ENCODE data around the gene TPRG1L. TPM values are rescaled to one million over a fixed set of nuclear protein-coding genes. Genes with fewer than 3 reads are reported as not detected.

The TPRG1L gene
- total RNA-seq, 1 experiment from 2014 or later = 21.9 TPM

- POLR2A ChIA-PET = no interaction called here
- intact Hi-C loops (cut with micrococcal nuclease) = no loop called here
- no TSS peak for BruUV-seq (replicated peaks)
- no peak for DNase-seq (ENCODE audit: unreplicated experiment)
- no peak overlapping the region for H3K27ac Mint-ChIP-seq (ENCODE audit: low read depth, unreplicated experiment)
- no peaks in the 10 kb centered on the region for H3K9me3 Mint-ChIP-seq (ENCODE audit: unreplicated experiment)
- H3K4me1 Mint-ChIP-seq (ENCODE audit: insufficient read depth, unreplicated experiment) = no peaks in the 10 kb centered on the region
- H3K4me3 Mint-ChIP-seq (ENCODE audit: unreplicated experiment) = no peak overlapping the region
- no peaks in the 10 kb centered on the region for H3K36me3 Mint-ChIP-seq (ENCODE audit: insufficient read depth, unreplicated experiment)
- CTCF ChIA-PET = no interaction called here
- TF ChIP-seq CTCF (IDR thresholded peaks at IDR 0.05; ENCODE audit: unreplicated experiment) = no peak
- H3K27me3 Mint-ChIP-seq (ENCODE audit: insufficient read depth, unreplicated experiment) = no peaks in the 10 kb centered on the region
Measured at GRCh38 chr1:3606779-3607702, 17.8 kb upstream of the TPRG1L start.

- no TSS peak for BruUV-seq (replicated peaks)
- Mint-ChIP-seq H3K36me3 (ENCODE audit: insufficient read depth, unreplicated experiment) (no peaks in the 10 kb centered on the region), H3K27me3 (ENCODE audit: insufficient read depth, unreplicated experiment) (no peaks in the 10 kb centered on the region), H3K4me1 (ENCODE audit: insufficient read depth, unreplicated experiment) (no peaks in the 10 kb centered on the region), H3K27ac (ENCODE audit: low read depth, unreplicated experiment) (no peak overlapping the region), H3K9me3 (ENCODE audit: unreplicated experiment) (no peaks in the 10 kb centered on the region), H3K4me3 (ENCODE audit: unreplicated experiment) (no peak overlapping the region)
- intact Hi-C loops (cut with micrococcal nuclease) = no loop called here
- POLR2A ChIA-PET = interaction anchor here (0.9 kb wide), 1 partner anchor 44 kb away, joined by 3 read pairs; no protein-coding TSS in a partner anchor
- no peak for TF ChIP-seq CTCF (IDR thresholded peaks at IDR 0.05; ENCODE audit: unreplicated experiment)
- CTCF ChIA-PET = interaction anchor here (1.5 kb wide), 1 partner anchor 11 kb away, joined by 8 read pairs; no protein-coding TSS in a partner anchor
- DNase-seq (ENCODE audit: unreplicated experiment) = no peak
Measured at GRCh38 chr1:3607703-3608065, 17.1 kb upstream of the TPRG1L start.

GRCh38 chr1:3608154-3608553 is 16.7 kb upstream of the TPRG1L start:
- POLR2A ChIA-PET = interaction anchor here (0.9 kb wide), 1 partner anchor 44 kb away, joined by 3 read pairs; no protein-coding TSS in a partner anchor
- no peak for DNase-seq (ENCODE audit: unreplicated experiment)
- no peak overlapping the region for H3K4me3 Mint-ChIP-seq (ENCODE audit: unreplicated experiment)
- TF ChIP-seq CTCF (IDR thresholded peaks at IDR 0.05; ENCODE audit: unreplicated experiment) = no peak
- H3K4me1 Mint-ChIP-seq (ENCODE audit: insufficient read depth, unreplicated experiment) = peaks cover 2% of the 10 kb centered on the region
- no peaks in the 10 kb centered on the region for H3K27me3 Mint-ChIP-seq (ENCODE audit: insufficient read depth, unreplicated experiment)
- H3K36me3 Mint-ChIP-seq (ENCODE audit: insufficient read depth, unreplicated experiment) = no peaks in the 10 kb centered on the region
- CTCF ChIA-PET = interaction anchor here (0.8 to 1.5 kb wide), 2 partner anchors 11 to 43 kb away, joined by 5 to 8 read pairs; no protein-coding TSS in a partner anchor
- H3K9me3 Mint-ChIP-seq (ENCODE audit: unreplicated experiment) = no peaks in the 10 kb centered on the region
- no TSS peak for BruUV-seq (replicated peaks)
- no peak overlapping the region for H3K27ac Mint-ChIP-seq (ENCODE audit: low read depth, unreplicated experiment)
- intact Hi-C loops (cut with micrococcal nuclease) = no loop called here

GRCh38 chr1:3609016-3609768 is 15.6 kb upstream of the TPRG1L start:
- no TSS peak for BruUV-seq (replicated peaks)
- no peak overlapping the region for H3K4me3 Mint-ChIP-seq (ENCODE audit: unreplicated experiment)
- no peaks in the 10 kb centered on the region for H3K9me3 Mint-ChIP-seq (ENCODE audit: unreplicated experiment)
- no peak overlapping the region for H3K27ac Mint-ChIP-seq (ENCODE audit: low read depth, unreplicated experiment)
- ChIA-PET CTCF (interaction anchor here (0.6 to 1.5 kb wide), 3 partner anchors 10 to 683 kb away, joined by 3 to 8 read pairs (median 5); no protein-coding TSS in a partner anchor), POLR2A (no interaction called here)
- no peak for TF ChIP-seq CTCF (IDR thresholded peaks at IDR 0.05; ENCODE audit: unreplicated experiment)
- H3K4me1 Mint-ChIP-seq (ENCODE audit: insufficient read depth, unreplicated experiment) = peaks cover 11% of the 10 kb centered on the region
- DNase-seq (ENCODE audit: unreplicated experiment) = no peak
- H3K36me3 Mint-ChIP-seq (ENCODE audit: insufficient read depth, unreplicated experiment) = no peaks in the 10 kb centered on the region
- no peaks in the 10 kb centered on the region for H3K27me3 Mint-ChIP-seq (ENCODE audit: insufficient read depth, unreplicated experiment)
- intact Hi-C loops (cut with micrococcal nuclease) = no loop called here

Measured in MCF 10A (cell line).